Mesendoderm (in vitro differentiated cells): ENCODE measurements around the gene TEKTIP1.
"Not testable (repeated sequence)": the region's sequence is repeated elsewhere in the genome, so short reads cannot be mapped to it uniquely, and the experiment has no call there.

Source experiments
- DNase-seq: peaks from one replicate; pipeline ENCODE4 v3.0.0; 2013
- H2AK5ac ChIP-seq: 2 replicates; pipeline ENCODE4 v1.6.1; 2013; ENCODE audit warnings: low read length, inconsistent platforms
- H2BK120ac ChIP-seq: 2 replicates; pipeline ENCODE4 v1.6.1; 2013; ENCODE audit warnings: low read depth, mild to moderate bottlenecking, low read length, moderate library complexity, mixed read lengths
- H2BK15ac ChIP-seq: replicated peaks from 2 replicates; pipeline ENCODE4 v1.6.1; 2013; ENCODE audit warnings: low read depth, mild to moderate bottlenecking, moderate library complexity
- H2BK5ac ChIP-seq: 2 replicates; pipeline ENCODE4 v1.6.1; 2013; ENCODE audit warnings: low read length, inconsistent platforms
- H3K18ac ChIP-seq: 2 replicates; pipeline ENCODE4 v1.6.1; 2013; ENCODE audit warnings: mild to moderate bottlenecking, low read length, mixed read lengths
- H3K23ac ChIP-seq: one replicate; pipeline ENCODE4 v1.6.1; 2013; ENCODE audit warnings: low read length
- H3K27ac ChIP-seq: 2 replicates; pipeline ENCODE4 v1.5.1; 2013; ENCODE audit warnings: low read depth, mild to moderate bottlenecking, inconsistent platforms, low read length, moderate library complexity
- H3K27me3 ChIP-seq: 2 replicates; pipeline ENCODE4 v1.6.1; 2013; ENCODE audit warnings: low read length, control low read depth, mild to moderate bottlenecking, inconsistent platforms; ENCODE audit not compliant: insufficient read depth, poor library complexity
- H3K36me3 ChIP-seq: 2 replicates; pipeline ENCODE4 v1.6.1; 2013; ENCODE audit warnings: low read length, inconsistent platforms; ENCODE audit not compliant: control insufficient read depth, insufficient read depth
- H3K4ac ChIP-seq: one replicate; pipeline ENCODE4 v1.6.1; 2013; ENCODE audit warnings: low read depth, mild to moderate bottlenecking, low read length, moderate library complexity
- H3K4me1 ChIP-seq: 2 replicates; pipeline ENCODE4 v1.6.1; 2013; ENCODE audit warnings: low read depth, low read length, inconsistent platforms; ENCODE audit not compliant: control insufficient read depth
- H3K4me2 ChIP-seq: 2 replicates; pipeline ENCODE4 v1.6.1; 2013; ENCODE audit warnings: low read length
- H3K4me3 ChIP-seq: 2 replicates; pipeline ENCODE4 v1.5.1; 2013; ENCODE audit warnings: mild to moderate bottlenecking, low read length
- H3K56ac ChIP-seq: one replicate; pipeline ENCODE4 v1.6.1; 2013; ENCODE audit warnings: low read length
- H3K79me1 ChIP-seq: 2 replicates; pipeline ENCODE4 v1.6.1; 2013; ENCODE audit warnings: low read length, inconsistent platforms
- H3K79me2 ChIP-seq: 2 replicates; pipeline ENCODE4 v1.6.1; 2013; ENCODE audit warnings: mild to moderate bottlenecking, low read length; ENCODE audit not compliant: control insufficient read depth, insufficient read depth
- H3K9ac ChIP-seq: 2 replicates; pipeline ENCODE4 v1.6.1; 2013; ENCODE audit warnings: low read length, inconsistent platforms
- H4K5ac ChIP-seq: one replicate; pipeline ENCODE4 v1.6.1; 2013; ENCODE audit warnings: low read length
- H4K8ac ChIP-seq: one replicate; pipeline ENCODE4 v1.6.1; 2013; ENCODE audit warnings: low read depth, mild to moderate bottlenecking, control low read depth, low read length, moderate library complexity
- WGBS: extraction: QIAGEN DNeasy Blood & Tissue Kit; methylation state at CpG from one replicate; pipeline ENCODE4 v1.1.7; 2013; ENCODE audit warnings: low lambda C conversion rate, missing lambda C conversion rate; ENCODE audit not compliant: insufficient coverage; ENCODE audit errors: extremely low coverage; 5-methylcytosine and 5-hydroxymethylcytosine counted together

TEKTIP1 gene

GRCh38 chr19:3577723-3578344 is 38.9 kb downstream of the TEKTIP1 start:
- Histone ChIP-seq H2BK15ac (no peak overlapping the region), H3K79me2 (no peaks in the 10 kb centered on the region), H3K4me2 (peak overlapping the region; percentile 25), H3K36me3 (no peaks in the 10 kb centered on the region), H2BK120ac (no peak overlapping the region), H3K18ac (peak overlapping the region; percentile 35), H3K27ac (no peak overlapping the region), H4K8ac (no peak overlapping the region), H3K56ac (peak overlapping the region; percentile 76), H3K4me1 (peaks cover 4% of the 10 kb centered on the region), H3K4ac (no peak overlapping the region), H3K27me3 (no peaks in the 10 kb centered on the region), H3K23ac (no peak overlapping the region), H3K79me1 (no peaks in the 10 kb centered on the region), H2BK5ac (no peak overlapping the region), H2AK5ac (no peak overlapping the region), H3K4me3 (no peak overlapping the region), H3K9ac (peak overlapping the region; percentile 64), H4K5ac (no peak overlapping the region)
- peak; percentile 45 for DNase-seq
- no CpG with 5 or more reads among the region's 60 CpGs for WGBS

GRCh38 chr19:3578390-3578789 is 39.4 kb downstream of the TEKTIP1 start:
- H2AK5ac ChIP-seq = no peak overlapping the region
- H3K79me1 ChIP-seq = no peaks in the 10 kb centered on the region
- H3K27me3 ChIP-seq = no peaks in the 10 kb centered on the region
- WGBS = no CpG with 5 or more reads among the region's 17 CpGs
- H3K4me2 ChIP-seq = no peak overlapping the region
- no peak overlapping the region for H4K5ac ChIP-seq
- no peak overlapping the region for H3K18ac ChIP-seq
- peaks cover 4% of the 10 kb centered on the region for H3K4me1 ChIP-seq
- H2BK15ac ChIP-seq = no peak overlapping the region
- DNase-seq = no peak
- no peak overlapping the region for H3K4ac ChIP-seq
- H4K8ac ChIP-seq = no peak overlapping the region
- no peak overlapping the region for H3K27ac ChIP-seq
- no peak overlapping the region for H3K9ac ChIP-seq
- no peaks in the 10 kb centered on the region for H3K36me3 ChIP-seq
- H2BK120ac ChIP-seq = no peak overlapping the region
- no peak overlapping the region for H3K23ac ChIP-seq
- H3K4me3 ChIP-seq = no peak overlapping the region
- H2BK5ac ChIP-seq = no peak overlapping the region
- no peak overlapping the region for H3K56ac ChIP-seq
- H3K79me2 ChIP-seq = no peaks in the 10 kb centered on the region

- Histone ChIP-seq H3K18ac (no peak overlapping the region), H3K4me2 (no peak overlapping the region), H3K79me1 (no peaks in the 10 kb centered on the region), H3K4me1 (peaks cover 4% of the 10 kb centered on the region), H4K8ac (no peak overlapping the region), H3K4me3 (no peak overlapping the region), H3K36me3 (no peaks in the 10 kb centered on the region), H3K4ac (no peak overlapping the region), H2BK120ac (no peak overlapping the region), H2AK5ac (no peak overlapping the region), H3K9ac (no peak overlapping the region), H3K79me2 (no peaks in the 10 kb centered on the region), H4K5ac (no peak overlapping the region), H3K23ac (no peak overlapping the region), H3K27me3 (peaks cover 2% of the 10 kb centered on the region), H3K27ac (no peak overlapping the region), H2BK15ac (no peak overlapping the region), H2BK5ac (no peak overlapping the region), H3K56ac (no peak overlapping the region)
- DNase-seq = no peak
- WGBS = no CpG with 5 or more reads among the region's 11 CpGs
Measured at GRCh38 chr19:3580156-3580934, 41.4 kb downstream of the TEKTIP1 start.

GRCh38 chr19:3581792-3582191 is 42.8 kb downstream of the TEKTIP1 start:
- H2BK15ac ChIP-seq, H3K4me1 ChIP-seq, H3K9ac ChIP-seq, H4K8ac ChIP-seq, H3K27ac ChIP-seq, H3K36me3 ChIP-seq, H3K4ac ChIP-seq, H3K18ac ChIP-seq, H2BK120ac ChIP-seq, H3K79me2 ChIP-seq, H2AK5ac ChIP-seq, DNase-seq, H3K56ac ChIP-seq, H4K5ac ChIP-seq, H3K79me1 ChIP-seq, H3K23ac ChIP-seq, H3K4me3 ChIP-seq, H2BK5ac ChIP-seq, H3K4me2 ChIP-seq, H3K27me3 ChIP-seq: not testable (repeated sequence)
- no CpG with 5 or more reads among the region's 4 CpGs for WGBS

DNA sequence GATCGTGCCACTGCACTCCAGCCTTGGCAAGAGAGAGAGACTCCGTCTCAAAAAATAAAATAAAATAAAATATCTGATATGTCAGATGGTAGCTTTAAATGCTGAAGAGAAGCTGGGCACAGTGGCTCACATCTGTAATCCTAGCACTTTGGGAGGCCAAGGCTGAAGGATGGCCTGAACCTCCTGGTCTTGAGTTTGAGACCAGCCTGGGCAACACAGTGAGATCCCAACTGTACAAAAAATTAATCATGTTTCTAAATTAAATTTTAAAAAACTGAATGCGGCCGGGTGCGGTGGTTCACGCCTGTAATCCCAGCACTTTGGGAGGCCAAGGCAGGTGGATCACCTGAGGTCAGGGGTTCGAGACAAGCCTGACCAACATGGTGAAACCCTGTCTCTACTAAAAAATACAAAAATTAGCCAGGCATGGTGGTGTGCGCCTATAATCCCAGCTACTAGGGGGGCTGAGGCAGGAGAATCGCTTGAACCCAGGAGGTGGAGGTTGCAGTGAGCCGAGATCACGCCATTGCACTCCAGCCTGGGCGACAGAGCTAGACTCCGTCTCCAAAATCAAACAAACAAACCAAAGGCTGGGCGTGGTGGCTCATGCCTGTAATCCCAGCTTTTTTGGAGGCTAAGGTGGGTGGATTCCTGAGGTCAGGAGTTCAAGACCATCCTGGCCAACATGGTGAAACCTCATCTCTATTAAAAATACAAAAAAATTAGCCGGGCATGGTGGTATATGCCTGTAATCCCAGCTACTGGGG is 45.2 kb downstream of the TEKTIP1 start:
- not testable (repeated sequence) for H3K79me1 ChIP-seq, H2AK5ac ChIP-seq, H3K18ac ChIP-seq, H3K4me3 ChIP-seq, H2BK15ac ChIP-seq, H3K79me2 ChIP-seq, H3K27me3 ChIP-seq, H4K5ac ChIP-seq, H3K9ac ChIP-seq, H3K4me2 ChIP-seq, H2BK5ac ChIP-seq, H3K36me3 ChIP-seq, H4K8ac ChIP-seq, H2BK120ac ChIP-seq, H3K56ac ChIP-seq, H3K23ac ChIP-seq, H3K27ac ChIP-seq, H3K4ac ChIP-seq, DNase-seq, H3K4me1 ChIP-seq
- WGBS = no CpG with 5 or more reads among the region's 15 CpGs
